ENCODE data around the gene TM9SF4. TPM values are rescaled to one million over a fixed set of nuclear protein-coding genes. Genes with fewer than 3 reads are reported as not detected.

TM9SF4 gene
- total RNA-seq, 2 experiments from 2014 or later = 35.7 to 39.1 TPM

DNA sequence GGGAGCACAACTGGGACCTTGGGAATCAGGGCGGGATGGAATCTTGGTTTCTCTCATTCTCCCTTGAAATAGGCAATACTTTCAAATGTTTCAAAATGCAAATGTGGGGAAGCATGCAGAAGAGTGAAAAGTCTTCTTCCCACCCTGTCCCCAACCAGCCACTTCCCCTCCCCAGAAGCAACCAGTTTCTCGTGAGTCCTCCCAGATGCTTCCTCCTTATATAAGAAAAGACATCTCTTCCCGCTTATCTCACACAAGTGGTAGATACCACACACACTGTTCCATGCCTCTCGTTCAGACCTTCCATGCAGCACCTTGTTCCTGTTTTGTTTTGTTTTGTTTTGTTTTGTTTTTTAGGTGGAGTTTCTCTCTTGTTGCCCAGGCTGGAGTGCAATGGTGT lies 32.3 kb upstream of the TM9SF4 start:
- ATAC-seq = no peak
- CTCF ChIA-PET = no interaction called here

DNA sequence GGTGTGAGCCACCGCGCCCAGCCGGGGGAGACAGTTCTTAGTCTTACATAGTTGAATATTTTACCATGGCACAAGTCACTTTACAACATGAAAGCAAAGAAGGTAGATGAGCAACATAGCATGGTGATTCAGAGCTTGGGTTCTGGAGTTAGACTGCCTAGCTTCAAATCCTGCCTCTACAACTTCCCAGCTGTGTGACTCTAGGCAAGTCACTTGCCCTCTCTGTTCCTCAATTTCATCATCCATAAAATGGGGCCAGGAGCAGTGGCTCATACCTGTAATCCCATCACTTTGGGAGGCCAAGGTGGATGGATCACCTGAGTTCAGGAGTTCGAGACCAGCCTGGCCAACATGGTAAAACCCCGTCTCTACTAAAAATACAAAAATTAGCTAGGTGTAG lies 31.2 kb upstream of the TM9SF4 start:
- Mint-ChIP-seq H3K4me3 (no peak overlapping the region), H3K27ac (no peak overlapping the region), H3K4me1 (no peaks in the 10 kb centered on the region), H3K36me3 (no peaks in the 10 kb centered on the region), H3K27me3 (peaks cover 42% of the 10 kb centered on the region), H3K9me3 (ENCODE audit: low read depth) (no peaks in the 10 kb centered on the region)
- ATAC-seq (no peak), DNase-seq (no peak)
- CTCF ChIA-PET = interaction anchor here (1.0 kb wide), 1 partner anchor 9 kb away, joined by 3 read pairs; no protein-coding TSS in a partner anchor

More for the DNA sequence above, 32.3 kb upstream of the TM9SF4 start:
- no peaks in the 10 kb centered on the region for H3K36me3 Mint-ChIP-seq
- no peaks in the 10 kb centered on the region for H3K4me1 Mint-ChIP-seq
- H3K27ac Mint-ChIP-seq = no peak overlapping the region
- H3K27me3 Mint-ChIP-seq = peaks cover 33% of the 10 kb centered on the region
- no peaks in the 10 kb centered on the region for H3K9me3 Mint-ChIP-seq (ENCODE audit: low read depth)
- no peak overlapping the region for H3K4me3 Mint-ChIP-seq
- DNase-seq = no peak

DNA sequence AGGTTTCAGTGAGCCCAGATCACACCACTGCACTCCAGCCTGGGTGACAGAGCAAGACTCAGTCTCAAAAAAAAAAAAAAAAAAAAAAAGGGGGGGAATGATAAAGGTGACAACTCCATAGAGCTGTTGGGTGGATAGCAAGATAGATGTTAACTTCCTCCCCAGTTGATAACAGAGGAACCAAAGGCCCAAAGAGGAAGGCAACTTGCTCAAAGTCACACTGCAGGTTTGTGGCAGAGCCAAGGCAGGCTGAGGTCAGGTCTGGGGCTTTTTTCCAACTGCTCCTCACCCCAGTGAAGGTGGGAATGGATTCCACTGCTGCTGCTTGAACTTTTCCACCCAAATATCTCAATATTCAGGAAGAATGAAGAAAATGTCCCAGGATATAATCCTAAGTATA lies 30.7 kb upstream of the TM9SF4 start:
- no peaks in the 10 kb centered on the region for H3K9me3 Mint-ChIP-seq (ENCODE audit: low read depth)
- peaks cover 45% of the 10 kb centered on the region for H3K27me3 Mint-ChIP-seq
- ATAC-seq (no peak), DNase-seq (no peak)
- H3K36me3 Mint-ChIP-seq = no peaks in the 10 kb centered on the region
- no peaks in the 10 kb centered on the region for H3K4me1 Mint-ChIP-seq
- H3K4me3 Mint-ChIP-seq = no peak overlapping the region
- CTCF ChIA-PET = interaction anchor here (1.0 to 4.8 kb wide), 2 partner anchors 9 to 13 kb away, joined by 3 to 22 read pairs; no protein-coding TSS in a partner anchor
- H3K27ac Mint-ChIP-seq = no peak overlapping the region

DNA sequence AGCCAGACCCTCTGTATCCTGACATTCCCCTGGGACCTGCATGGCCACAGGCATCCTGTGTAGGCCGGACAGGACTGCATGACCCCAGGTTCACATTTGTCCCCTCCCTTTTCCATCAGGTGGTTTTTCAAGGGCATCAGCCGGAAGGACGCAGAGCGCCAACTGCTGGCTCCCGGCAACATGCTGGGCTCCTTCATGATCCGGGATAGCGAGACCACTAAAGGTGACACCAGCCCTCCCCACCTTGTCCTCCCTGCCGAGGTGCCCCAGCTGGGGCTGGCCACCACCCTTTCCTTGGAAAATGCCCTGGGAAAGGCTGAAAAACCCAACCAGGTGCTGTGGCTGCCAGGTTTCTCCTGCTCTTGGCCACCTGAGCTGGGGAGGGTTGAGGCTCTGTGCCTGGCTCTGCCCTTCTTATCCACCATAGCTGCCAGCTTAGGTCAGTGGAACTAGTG lies 29.8 kb upstream of the TM9SF4 start:
- no peak overlapping the region for H3K27ac Mint-ChIP-seq
- ATAC-seq (no peak), DNase-seq (no peak)
- no peak overlapping the region for H3K4me3 Mint-ChIP-seq
- H3K4me1 Mint-ChIP-seq = no peaks in the 10 kb centered on the region
- CTCF ChIA-PET = interaction anchor here (0.6 to 4.8 kb wide), 2 partner anchors 12 to 693 kb away, joined by 3 to 22 read pairs; no protein-coding TSS in a partner anchor
- peaks cover 51% of the 10 kb centered on the region for H3K27me3 Mint-ChIP-seq
- no peaks in the 10 kb centered on the region for H3K36me3 Mint-ChIP-seq
- no peaks in the 10 kb centered on the region for H3K9me3 Mint-ChIP-seq (ENCODE audit: low read depth)

DNA sequence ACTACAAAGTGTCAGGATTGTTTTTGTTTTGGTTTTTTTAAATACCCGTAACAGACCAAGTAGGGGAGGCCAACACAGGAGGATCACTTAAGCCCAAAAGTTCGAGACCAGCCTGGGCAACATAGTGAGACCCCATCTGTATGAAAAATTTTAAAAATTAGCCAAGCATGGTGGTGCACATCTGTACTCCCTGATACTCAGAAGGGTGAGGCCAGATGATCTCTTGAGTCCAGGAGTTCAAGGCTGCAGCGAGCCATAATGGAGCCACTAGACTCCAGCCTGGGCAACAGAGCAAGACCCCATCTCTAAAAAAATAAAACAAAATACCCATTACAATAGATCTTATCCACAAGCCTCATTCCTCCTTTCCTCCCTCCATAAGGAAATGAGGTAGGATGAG lies 28.7 kb upstream of the TM9SF4 start:
- ATAC-seq = no peak
- peaks cover 4% of the 10 kb centered on the region for H3K4me1 Mint-ChIP-seq

DNA sequence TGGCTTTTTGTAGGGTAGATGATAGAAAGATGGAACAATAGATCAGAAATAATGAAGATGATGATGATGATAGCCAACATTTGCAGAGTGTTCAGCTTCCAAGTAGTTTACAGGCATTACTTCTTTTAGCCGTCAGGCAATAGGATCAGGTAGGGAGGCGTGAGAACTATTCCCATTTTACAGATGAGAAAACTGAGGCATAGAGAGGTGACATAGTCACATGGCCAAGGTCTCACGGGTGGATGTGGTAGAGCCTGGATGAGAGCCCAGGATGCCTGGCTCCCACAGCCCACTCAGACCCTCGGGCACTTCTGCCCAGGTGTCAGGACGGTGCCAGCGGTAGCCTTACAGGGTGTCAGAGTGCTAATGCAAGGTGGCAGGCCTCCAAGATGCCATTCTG lies 26.0 kb upstream of the TM9SF4 start:
- H3K4me3 Mint-ChIP-seq = no peak overlapping the region
- CTCF ChIA-PET = interaction anchor here (4.8 kb wide), 1 partner anchor 8 kb away, joined by 22 read pairs; no protein-coding TSS in a partner anchor
- DNase-seq = no peak
- H3K27ac Mint-ChIP-seq = no peak overlapping the region
- no peak for ATAC-seq
- peaks cover 39% of the 10 kb centered on the region for H3K27me3 Mint-ChIP-seq
- H3K4me1 Mint-ChIP-seq = peaks cover 14% of the 10 kb centered on the region
- no peaks in the 10 kb centered on the region for H3K36me3 Mint-ChIP-seq
- H3K9me3 Mint-ChIP-seq (ENCODE audit: low read depth) = no peaks in the 10 kb centered on the region

More for the DNA sequence above, 28.7 kb upstream of the TM9SF4 start:
- CTCF ChIA-PET = interaction anchor here (0.9 to 4.8 kb wide), 2 partner anchors 11 to 50 kb away, joined by 3 to 22 read pairs; no protein-coding TSS in a partner anchor
- H3K36me3 Mint-ChIP-seq = no peaks in the 10 kb centered on the region
- H3K9me3 Mint-ChIP-seq (ENCODE audit: low read depth) = no peaks in the 10 kb centered on the region
- no peak overlapping the region for H3K27ac Mint-ChIP-seq
- H3K4me3 Mint-ChIP-seq = no peak overlapping the region
- no peak for DNase-seq
- H3K27me3 Mint-ChIP-seq = peaks cover 46% of the 10 kb centered on the region

DNA sequence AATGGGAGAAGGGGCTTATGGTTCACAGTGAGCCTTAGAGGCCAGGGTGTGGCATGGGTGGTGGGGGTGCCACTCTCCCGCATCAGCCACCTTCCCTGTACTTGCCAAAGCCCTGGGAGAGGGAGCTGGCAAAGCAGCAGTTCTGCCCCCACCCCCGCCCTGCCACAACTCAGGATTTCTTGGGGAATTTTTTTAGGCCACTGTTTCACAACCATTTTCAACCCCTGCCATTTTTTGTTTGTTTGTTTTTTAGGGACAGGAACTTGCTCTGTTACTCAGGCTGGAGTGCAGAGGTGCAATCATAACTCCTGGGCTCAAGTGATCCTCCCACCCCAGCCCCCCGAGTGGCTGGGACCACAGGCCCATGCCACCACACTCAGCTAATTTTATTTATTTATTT lies 22.4 kb upstream of the TM9SF4 start:
- Mint-ChIP-seq H3K9me3 (ENCODE audit: low read depth) (no peaks in the 10 kb centered on the region), H3K4me1 (peaks cover 14% of the 10 kb centered on the region), H3K27me3 (peaks cover 18% of the 10 kb centered on the region), H3K4me3 (no peak overlapping the region), H3K36me3 (no peaks in the 10 kb centered on the region), H3K27ac (no peak overlapping the region)
- ATAC-seq (no peak), DNase-seq (no peak)
- CTCF ChIA-PET = interaction anchor here (0.6 to 1.3 kb wide), 5 partner anchors 8 to 169 kb away, joined by 3 to 4 read pairs (median 3); no protein-coding TSS in a partner anchor

DNA sequence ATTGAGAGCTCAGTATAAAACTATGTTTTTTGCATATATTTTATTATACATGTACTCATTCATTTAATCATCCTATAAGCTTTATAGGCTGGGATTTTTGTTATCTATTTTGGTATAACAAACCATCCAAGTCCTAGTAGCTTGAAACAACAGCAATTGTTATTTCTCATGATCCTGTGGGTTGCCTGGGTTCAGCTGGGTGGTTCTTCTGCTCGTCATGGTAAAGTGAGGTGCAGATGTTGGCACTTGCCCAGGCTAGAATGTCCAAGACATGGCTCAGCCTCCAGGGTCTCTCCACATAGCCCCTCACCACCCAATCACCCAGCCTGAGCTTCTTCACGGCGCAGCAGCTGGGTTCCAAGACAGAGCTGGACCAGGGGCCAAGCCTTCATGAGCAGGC lies 20.8 kb upstream of the TM9SF4 start:
- peaks cover 14% of the 10 kb centered on the region for H3K4me1 Mint-ChIP-seq
- H3K4me3 Mint-ChIP-seq = no peak overlapping the region
- H3K27me3 Mint-ChIP-seq = peaks cover 15% of the 10 kb centered on the region
- ATAC-seq (no peak), DNase-seq (no peak)
- H3K36me3 Mint-ChIP-seq = no peaks in the 10 kb centered on the region
- H3K27ac Mint-ChIP-seq = no peak overlapping the region
- no peaks in the 10 kb centered on the region for H3K9me3 Mint-ChIP-seq (ENCODE audit: low read depth)
- CTCF ChIA-PET = interaction anchor here (0.8 to 1.7 kb wide), 4 partner anchors 32 to 236 kb away, joined by 3 to 4 read pairs (median 3); no protein-coding TSS in a partner anchor

DNA sequence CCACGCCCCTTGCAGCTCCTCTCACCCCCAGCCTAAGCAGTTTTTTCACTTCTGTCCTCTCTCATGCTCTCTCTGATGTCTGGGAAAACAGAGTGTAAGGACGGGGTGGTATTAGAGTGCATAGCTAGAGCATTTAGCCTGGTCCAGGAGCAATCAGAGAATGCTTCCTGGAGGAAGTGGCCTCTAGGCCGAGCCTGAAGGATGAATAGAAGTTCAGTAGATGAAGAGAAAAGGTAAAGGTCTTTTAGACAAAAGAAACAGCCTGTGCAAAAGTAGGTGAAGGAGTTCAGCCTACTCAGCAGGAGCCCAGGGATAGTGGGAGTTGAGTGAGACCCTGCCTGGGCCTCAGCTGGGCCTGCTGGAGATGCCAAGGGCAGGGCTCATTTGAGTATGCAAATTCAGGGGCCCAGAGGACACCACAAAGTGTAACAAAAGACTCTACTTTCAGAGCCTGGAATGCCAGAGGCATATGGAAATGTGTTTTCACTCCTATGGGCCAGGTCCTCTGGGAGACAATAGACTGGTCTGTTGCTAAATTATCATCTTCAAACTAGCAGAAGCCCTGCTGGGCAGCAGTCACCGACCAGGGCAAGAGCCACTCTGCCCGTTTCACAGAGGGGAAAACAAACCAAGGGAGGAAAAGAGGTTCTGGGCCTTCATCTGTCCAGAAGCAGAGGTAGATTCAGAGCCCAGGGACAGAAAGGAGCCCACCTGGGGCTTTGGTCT lies 19.7 kb upstream of the TM9SF4 start:
- Mint-ChIP-seq H3K27me3 (peaks cover 15% of the 10 kb centered on the region), H3K9me3 (ENCODE audit: low read depth) (no peaks in the 10 kb centered on the region), H3K4me1 (peaks cover 14% of the 10 kb centered on the region), H3K36me3 (no peaks in the 10 kb centered on the region), H3K27ac (no peak overlapping the region), H3K4me3 (no peak overlapping the region)
- DNase-seq (no peak), ATAC-seq (no peak)
- CTCF ChIA-PET = interaction anchor here (1.1 to 3.1 kb wide), 8 partner anchors 11 to 563 kb away, joined by 3 to 21 read pairs (median 4); partner anchors contain the start of genes FOXS1 and TM9SF4

DNA sequence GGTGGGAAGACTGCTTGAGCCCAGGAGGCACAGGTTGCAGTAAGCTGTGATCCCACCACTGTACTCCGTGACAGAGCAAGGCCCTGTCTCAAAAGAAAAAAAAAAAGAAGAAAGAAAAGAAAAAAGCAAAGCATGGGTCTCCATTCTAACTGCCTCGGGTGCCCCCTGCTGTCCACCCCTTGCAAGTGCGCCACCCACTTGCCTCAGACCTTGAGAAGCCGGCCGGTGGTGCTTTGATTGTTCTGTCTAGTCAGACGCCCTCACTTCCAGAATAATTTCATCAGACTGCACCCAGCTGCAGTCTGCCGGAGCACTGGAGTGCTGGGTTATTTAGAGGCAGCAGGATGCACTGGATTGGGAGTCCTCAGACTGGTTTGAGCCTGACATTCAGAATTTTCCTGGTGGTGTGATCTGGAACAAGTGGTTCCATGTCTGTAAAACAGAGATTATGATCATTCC lies 17.6 kb upstream of the TM9SF4 start:
- Mint-ChIP-seq H3K27ac (no peak overlapping the region), H3K4me1 (no peaks in the 10 kb centered on the region), H3K4me3 (no peak overlapping the region), H3K9me3 (ENCODE audit: low read depth) (no peaks in the 10 kb centered on the region), H3K36me3 (no peaks in the 10 kb centered on the region), H3K27me3 (peaks cover 18% of the 10 kb centered on the region)
- ATAC-seq (peak; percentile 85), DNase-seq (peak; percentile 85)
- CTCF ChIA-PET = interaction anchor here (0.8 to 3.1 kb wide), 20 partner anchors 9 to 338 kb away, joined by 3 to 22 read pairs (median 4); partner anchors contain the start of gene TM9SF4

DNA sequence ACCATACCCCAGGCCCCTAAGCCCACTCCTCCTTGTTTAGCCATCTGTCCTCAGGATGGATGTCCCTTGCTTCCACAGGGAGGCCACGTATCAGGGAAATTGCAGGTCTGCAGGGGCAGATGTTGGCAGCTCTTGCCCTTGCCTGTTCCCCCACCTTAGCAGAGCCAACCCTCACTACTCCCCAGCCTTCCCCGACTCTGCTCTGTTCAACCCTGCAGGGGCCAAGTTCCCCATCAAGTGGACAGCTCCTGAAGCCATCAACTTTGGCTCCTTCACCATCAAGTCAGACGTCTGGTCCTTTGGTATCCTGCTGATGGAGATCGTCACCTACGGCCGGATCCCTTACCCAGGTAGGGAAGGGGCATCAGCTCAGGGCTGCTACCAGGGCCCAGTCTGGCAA lies 10.7 kb upstream of the TM9SF4 start:
- no peaks in the 10 kb centered on the region for H3K9me3 Mint-ChIP-seq (ENCODE audit: low read depth)
- peaks cover 37% of the 10 kb centered on the region for H3K27me3 Mint-ChIP-seq
- H3K27ac Mint-ChIP-seq = no peak overlapping the region
- H3K4me3 Mint-ChIP-seq = no peak overlapping the region
- no peaks in the 10 kb centered on the region for H3K4me1 Mint-ChIP-seq
- DNase-seq = no peak
- CTCF ChIA-PET = no interaction called here
- H3K36me3 Mint-ChIP-seq = no peaks in the 10 kb centered on the region
- ATAC-seq = no peak

DNA sequence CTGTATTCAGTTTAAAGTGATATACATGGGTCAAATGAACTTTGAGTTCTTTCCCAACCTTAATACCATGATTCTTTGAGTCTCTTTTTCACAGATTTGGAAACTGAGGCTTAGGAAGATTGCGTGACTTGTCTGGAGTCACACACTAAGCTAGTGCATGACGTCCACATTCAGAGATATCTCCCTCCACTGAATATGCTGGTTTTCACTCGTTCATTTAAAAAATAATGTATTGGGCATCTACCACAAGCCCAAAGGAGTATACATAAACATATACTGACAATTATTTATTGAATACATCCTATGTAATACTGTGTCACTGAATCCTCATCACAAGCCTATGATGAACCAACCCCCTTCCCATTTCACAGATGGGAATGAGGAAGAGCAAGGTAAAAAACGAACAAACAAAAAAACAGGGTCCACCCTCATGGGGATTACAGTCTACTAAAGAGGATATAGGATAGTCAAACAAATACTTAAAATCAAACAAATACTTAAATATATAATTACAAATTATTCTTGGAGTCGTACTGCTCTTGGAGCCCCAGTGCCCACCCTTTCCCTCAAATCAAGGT lies 611 bp upstream of the TM9SF4 start:
- Mint-ChIP-seq H3K27me3 (peaks cover 10% of the 10 kb centered on the region), H3K4me3 (peak overlapping the region; percentile 88), H3K27ac (no peak overlapping the region), H3K36me3 (peaks cover 2% of the 10 kb centered on the region), H3K4me1 (peaks cover 30% of the 10 kb centered on the region), H3K9me3 (ENCODE audit: low read depth) (no peaks in the 10 kb centered on the region)
- ATAC-seq (no peak), DNase-seq (no peak)
- CTCF ChIA-PET = interaction anchor here (0.6 to 4.6 kb wide), 5 partner anchors 18 to 1575 kb away, joined by 3 to 20 read pairs (median 3); no protein-coding TSS in a partner anchor

DNA sequence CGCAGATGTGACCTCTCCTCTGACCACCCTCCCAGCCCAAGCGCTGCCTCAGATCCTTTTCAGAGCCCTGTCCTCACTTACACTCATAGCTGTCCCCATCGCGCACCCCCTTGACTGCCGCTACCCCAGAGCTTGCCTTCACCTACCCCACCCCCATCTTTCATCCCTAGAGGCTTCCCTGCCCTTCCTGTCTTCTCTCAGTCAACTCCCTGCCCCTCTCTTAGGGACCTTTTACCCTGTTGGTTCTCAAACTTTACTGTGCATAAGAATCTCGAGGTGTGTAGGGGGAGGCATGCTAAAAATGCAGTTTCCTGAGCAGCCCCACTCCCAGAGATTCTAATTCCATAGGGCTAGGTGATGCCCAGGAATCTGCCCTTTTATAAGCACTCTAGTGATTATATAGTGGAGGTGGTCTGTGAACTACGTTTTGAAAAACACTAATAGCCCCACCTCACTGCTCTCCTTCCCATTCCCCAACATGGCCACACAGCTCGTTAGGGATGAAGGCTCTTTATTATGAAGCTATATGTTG lies 725 bp downstream of the TM9SF4 start:
- Mint-ChIP-seq H3K4me3 (peak overlapping the region; percentile 88), H3K4me1 (peaks cover 32% of the 10 kb centered on the region), H3K27ac (peak overlapping the region; percentile 100), H3K27me3 (peaks cover 4% of the 10 kb centered on the region), H3K36me3 (peaks cover 3% of the 10 kb centered on the region), H3K9me3 (ENCODE audit: low read depth) (no peaks in the 10 kb centered on the region)
- no peak for DNase-seq
- ATAC-seq = peak; percentile 52
- CTCF ChIA-PET = interaction anchor here (1.1 to 4.6 kb wide), 4 partner anchors 19 to 387 kb away, joined by 3 to 20 read pairs (median 3); partner anchors contain the start of gene PDRG1

Data from activated CD8-positive, alpha-beta memory T cell treated with anti-CD3 and anti-CD28 coated beads, Interleukin-2, amount 10 ng/mL, durations not matched to agents 7 days and 5 days (primary cell).